GM18870 (cell line): ENCODE results near the gene KAT2A.
"Not testable (repeated sequence)": the region's sequence is repeated elsewhere in the genome, so short reads cannot be mapped to it uniquely, and the experiment has no call there.

Experiments
- ATAC-seq: cut with Tn5 transposase; IDR thresholded peaks from one replicate; pipeline ENCODE4 v1.9.1; 2021; ENCODE audit warnings: moderate library complexity; ENCODE audit not compliant: unreplicated experiment

The KAT2A gene

DNA sequence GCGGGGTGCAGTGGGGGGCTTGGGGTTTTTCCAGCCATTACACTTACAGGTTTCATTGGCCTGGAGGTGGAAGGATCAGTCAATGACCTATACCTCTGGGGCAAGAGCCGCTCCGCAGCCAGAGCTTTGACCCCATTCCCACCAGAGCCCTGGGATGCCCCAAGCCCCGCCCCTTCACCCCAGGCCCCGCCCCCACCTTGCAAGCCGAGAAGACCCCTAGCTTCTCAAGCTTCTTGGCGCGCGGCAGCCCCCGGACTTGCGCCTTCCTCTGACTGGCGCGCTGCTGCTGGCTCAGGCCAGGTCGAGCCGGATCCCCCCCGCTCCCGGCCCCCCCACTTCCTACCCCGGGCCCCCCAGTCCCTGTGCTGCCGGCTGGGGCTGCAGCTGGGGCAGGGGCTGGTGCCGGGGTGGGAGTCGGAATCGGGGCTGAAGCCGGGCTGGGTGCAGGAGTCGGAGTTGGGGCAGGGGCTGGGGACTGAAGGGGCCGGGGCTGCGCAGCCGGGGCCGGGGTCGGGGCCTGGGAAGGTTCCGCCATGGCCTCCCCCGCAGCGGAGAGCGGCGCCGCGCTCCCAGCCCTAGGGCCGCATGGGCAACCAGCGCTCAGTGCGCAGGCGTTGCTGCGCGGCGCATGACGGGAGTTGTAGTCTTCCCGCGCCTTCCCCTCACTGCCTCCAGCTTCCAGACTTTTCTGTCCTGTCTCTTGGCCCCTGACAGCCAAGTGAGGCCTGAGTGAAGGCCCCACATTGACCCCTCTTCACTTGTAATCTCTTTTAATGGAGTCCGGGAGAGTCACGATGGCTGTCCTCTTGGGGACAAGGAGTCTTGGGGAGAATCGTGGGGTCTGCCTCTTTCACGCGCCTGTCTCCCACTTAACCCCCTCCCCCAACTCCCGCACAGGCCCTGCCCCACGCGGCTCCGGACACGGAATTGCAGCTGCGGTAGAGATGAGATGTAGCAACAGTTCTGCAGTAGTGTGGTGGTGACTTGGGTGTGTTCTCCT lies at the start of gene KAT2A:
Gene KAT2A (minus strand): TSS at position 598 of the 1,000 bp plus-strand sequence. CDS start 63 bp downstream, at position 535.
- ATAC-seq: no peak

DNA sequence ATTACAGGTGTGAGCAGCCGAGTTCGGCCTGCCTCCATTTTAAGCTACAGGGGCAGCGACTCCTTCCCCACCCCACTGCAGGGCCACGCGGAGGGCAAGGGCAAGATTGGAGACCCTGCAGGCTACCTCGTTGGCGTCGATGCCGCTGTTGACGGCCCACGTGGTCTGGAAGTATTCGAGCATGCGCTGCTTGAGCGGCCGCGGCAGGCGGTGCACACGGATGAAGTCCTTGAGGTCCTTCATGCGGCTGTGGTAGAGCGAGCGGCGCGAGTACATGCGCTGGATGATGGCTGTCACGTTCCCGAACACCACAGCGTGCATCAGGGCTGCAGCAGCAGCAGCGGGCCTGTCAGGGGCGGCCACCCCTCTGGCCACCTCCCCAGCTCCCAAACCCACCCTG lies 48.2 kb upstream of the KAT2A start:
- no peak for ATAC-seq

DNA sequence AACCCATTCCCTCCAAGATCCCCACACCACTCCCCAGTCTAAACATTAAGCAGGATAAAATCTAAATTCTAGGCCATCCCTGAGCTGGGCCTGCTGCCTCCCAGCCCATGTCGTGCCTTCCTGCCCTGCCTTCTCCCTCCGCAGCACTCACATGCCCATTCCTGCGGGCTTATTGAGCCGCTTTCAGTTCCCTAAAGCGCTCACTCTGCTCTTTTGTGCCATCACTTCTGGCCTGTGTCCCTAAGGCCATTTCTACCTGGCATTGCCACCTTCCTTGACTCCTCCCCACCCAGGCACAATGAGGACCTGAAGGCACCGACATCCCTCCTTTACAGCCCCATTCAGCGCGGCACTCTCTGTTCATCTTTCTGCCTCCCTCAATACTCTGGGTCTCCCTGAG lies 46.6 kb upstream of the KAT2A start:
- no peak for ATAC-seq

DNA sequence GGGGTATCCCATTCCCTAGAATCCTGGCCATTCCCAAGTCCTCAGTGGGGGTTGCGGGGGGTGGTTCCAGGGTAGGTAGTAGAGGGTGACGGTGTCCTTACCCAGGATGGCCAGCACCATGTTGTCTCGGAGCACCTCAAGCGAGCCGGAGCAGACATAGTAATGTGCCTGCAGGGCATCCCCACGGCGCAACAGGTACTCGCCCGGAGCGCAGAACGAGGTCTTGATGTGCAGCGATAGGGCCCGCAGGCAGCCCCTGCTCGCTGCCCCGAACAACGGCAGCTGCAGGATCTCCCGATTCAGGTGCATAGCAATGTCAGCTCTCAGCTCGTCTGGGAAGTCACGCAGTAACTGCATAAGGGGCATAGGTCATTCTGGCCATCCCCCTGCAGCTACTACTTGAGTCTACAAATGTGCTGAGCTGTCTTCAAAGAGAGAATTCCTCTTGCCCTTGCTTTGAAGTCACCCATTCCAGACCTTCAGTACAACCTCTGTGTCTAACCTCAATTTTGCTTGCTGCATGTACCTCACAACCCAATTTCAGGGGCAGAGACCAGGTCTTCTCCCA lies 45.1 kb upstream of the KAT2A start:
- no peak for ATAC-seq

GRCh38 chr17:42165751-42166150 lies 44.6 kb upstream of the KAT2A start:
- ATAC-seq: no peak

DNA sequence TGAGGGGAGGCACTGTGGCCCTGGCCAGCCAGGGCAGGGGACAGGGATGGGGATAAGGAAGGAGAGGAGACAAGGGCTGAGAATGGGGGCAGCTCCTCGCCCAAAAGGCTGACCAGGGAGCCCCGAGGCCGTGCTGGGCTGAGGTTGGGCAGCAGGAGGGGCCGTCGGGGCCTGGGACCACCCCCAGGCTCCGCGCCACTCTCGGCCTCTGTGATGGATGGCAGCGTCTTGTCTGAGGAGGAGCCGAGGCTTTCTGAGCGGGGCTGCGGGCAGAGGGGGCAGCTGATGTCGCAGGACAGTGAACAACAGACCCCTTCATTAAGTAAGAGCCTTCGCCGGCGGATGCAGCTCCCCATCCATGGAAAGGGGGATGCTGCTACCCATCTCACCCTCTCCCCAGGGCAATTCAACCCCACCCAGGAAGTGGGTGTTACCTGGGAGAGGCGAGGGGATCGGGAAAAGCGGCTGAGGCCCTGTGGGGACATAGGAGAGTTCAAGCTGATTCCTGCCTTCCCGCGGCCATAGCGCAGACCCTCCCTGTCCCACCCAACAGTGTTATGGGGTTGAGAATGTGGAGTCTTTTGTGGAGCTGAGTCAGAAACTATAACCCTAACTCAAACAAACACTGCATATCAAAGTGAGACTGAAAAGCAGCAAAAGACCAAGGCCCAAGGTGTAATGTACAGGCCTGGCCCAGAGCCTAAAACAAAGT lies 42.7 kb upstream of the KAT2A start:
- ATAC-seq: no peak

GRCh38 chr17:42163113-42163512 lies 41.9 kb upstream of the KAT2A start:
- no peak for ATAC-seq

DNA sequence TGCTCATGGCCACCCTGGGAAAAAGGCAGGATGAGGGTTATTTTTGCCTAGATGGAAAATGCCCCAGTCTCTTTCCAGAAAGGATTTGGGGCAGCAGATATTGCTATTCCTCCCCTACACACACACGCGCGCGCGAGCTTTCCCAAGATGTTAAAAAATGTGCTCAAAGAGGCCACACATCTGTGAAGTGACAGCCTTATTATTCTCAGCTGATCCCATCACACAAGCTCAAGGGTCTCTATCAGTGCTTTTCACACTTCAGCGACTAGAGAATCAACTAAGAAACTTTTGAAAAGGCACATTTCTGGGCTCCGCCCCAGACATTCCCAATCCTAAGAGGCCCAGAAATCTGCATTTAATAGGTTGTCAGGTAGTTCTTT lies 39.4 kb upstream of the KAT2A start:
- ATAC-seq: no peak

DNA sequence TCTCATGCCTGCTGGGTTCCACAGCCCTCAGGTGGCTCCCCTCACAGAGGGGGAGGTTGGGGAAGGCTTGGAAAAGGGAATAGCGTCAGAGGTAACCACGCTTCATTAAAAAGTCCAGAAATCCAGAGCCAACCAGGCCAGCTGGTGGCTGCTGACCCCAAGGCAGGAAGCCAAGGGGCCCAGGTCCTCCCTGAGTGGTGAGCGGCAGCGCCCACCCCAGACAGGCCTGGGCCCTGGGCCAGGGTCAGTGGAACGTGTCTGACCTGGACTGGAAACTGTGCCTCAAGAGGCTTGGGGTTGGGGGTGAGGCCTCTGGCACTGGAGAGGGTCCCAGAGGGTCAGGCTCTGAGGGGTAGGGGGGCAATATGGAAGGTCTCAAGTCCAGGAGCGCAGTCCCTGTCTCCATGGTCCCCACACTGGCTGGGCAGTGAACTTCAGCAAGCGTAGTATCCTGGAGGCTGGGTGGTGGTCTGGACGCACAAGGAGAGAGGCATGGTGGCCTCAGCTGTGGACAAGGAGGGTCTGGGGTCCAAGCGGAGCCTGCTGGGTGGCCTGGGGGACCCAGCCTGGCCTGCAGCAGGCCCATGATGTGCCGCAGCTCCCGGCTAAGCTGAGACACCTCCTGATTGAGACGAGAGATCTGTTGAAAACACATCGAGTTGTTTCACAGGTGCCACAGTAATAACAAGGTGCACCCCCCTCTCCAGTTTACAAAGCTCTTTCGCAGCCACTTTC lies 38.8 kb upstream of the KAT2A start:
- ATAC-seq: no peak

DNA sequence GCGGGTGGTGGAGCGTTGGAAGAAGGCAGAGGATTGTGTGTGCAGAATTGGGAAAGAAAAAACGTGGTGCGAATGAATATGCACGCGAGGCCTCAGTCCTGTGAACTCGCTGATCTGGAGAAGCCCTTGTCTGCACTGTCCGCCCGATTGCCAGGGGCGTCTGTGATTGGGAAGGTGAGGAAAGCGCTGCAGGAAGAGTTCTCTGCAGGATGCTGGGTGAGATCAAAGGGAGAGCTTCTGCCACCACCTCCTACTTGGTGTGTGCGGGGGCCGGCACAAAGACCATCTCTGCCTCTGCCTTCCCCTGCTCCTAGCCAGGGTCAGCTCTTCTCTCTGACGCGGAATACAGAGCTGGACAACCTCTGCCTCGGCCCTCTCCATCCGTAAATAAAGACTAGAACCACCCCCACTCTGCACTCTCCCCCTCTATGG lies 34.5 kb upstream of the KAT2A start:
- no peak for ATAC-seq

- ATAC-seq: no peak
Measured at GRCh38 chr17:42153919-42154742, 33.0 kb upstream of the KAT2A start.

GRCh38 chr17:42146911-42147607 lies 25.9 kb upstream of the KAT2A start:
- ATAC-seq: no peak

DNA sequence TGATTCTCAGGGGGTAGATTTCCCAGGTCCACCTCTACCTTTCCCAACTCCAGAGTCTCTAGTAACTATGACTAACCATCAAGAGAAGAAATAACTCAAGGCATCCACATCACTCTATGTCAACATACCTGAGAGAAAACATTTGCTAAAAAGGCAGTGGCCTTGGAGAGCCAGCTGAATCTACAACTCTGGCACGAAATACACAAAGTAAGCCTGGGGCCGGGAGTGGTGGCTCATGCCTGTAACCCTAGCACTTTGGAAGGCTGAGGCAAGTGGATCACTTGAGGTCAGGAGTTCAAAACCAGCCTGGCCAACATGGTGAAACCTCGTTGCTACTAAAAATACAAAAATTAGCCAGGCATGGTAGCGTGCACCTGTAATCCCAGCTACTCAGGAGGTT lies 22.0 kb upstream of the KAT2A start:
- ATAC-seq: not testable (repeated sequence)

DNA sequence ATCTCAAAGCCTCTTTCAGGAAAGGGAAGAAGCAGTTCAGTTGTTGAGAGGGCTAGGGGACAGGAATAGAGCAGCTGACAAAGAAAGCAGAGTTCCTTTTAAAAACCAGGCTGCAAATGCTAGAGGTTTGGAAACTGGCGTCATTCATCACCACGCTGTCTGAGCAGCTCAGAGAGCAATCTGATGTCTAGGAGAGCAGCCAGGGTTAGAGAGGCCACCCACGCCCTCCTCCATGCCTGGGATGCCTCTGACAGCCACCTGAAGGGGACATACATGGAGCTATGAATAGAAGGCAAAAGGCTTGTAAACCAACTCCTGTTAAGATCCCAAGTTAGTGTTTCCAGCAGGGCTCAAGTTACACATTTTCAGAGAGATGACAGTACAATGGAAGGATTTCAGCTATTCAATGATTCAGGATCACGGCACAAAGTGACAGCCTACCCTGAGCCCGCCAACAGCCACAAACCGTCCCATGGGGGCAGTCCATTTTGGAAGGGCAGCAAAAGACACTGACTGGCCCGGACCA lies 21.3 kb upstream of the KAT2A start:
- ATAC-seq: no peak

- ATAC-seq: no peak
Measured at GRCh38 chr17:42141382-42141781, 20.2 kb upstream of the KAT2A start.

- ATAC-seq: not testable (repeated sequence)
Measured at GRCh38 chr17:42140690-42141089, 19.5 kb upstream of the KAT2A start.

DNA sequence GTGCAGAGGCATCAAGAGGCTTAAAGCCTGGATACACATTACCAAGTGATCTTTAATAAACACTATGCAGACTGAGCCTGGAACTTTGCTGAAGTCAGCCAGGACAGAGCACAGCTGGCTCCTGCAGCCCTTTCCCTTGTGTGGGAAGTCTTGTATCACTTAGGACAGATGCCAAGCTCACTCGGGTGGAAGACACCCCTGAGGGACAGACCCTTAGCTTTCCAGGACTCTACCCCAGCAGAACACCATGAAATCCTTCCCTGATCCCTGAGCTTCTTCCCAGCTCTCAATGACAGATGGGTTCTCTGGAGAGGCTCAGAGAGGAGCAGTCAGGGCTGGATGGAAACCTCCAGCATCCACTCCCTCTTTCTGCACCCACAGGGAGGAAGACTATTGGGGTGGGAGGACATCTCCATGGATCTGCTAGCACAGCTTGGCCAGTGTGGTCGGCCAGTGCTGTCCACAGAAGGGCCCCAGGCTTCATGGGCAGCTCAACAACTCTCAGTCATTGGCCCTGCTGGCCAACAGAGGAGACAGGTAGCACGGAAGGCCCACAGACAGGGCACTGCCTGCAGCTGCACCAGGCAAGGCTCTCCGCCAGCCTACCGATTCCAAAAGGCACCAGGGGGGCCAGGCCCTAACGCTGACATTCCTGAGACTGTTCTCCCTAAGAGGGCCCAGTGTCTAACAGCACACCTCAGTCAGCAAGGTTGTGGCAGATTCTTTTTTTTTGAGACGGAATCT lies 17.8 kb upstream of the KAT2A start:
- no peak for ATAC-seq

- no peak for ATAC-seq
Measured at GRCh38 chr17:42136654-42137051, 15.5 kb upstream of the KAT2A start.
